CD14-positive monocyte (primary cell): ENCODE measurements around the gene PTPRN2. TPM values are rescaled to one million over a fixed set of nuclear protein-coding genes. Genes with fewer than 3 reads are reported as not detected.

Source experiments
- DNase-seq, 3 donors: peaks; one replicate each; pipeline ENCODE4 v3.0.0-alpha.2; 2011 to 2022
- H2AFZ ChIP-seq: 2 replicates; pipeline ENCODE4 v1.6.0; 2012; ENCODE audit warnings: mild to moderate bottlenecking, low read depth, low read length, inconsistent platforms; ENCODE audit not compliant: insufficient read depth, poor library complexity, severe bottlenecking
- H3K27ac ChIP-seq, 2 donors: 1 replicate in 1 of 2; 2 replicates in 1 of 2; pipeline ENCODE4 v1.5.1; 2012 to 2013; ENCODE audit warnings: low read length in 2 of 2, control low read depth in 1 of 2, inconsistent platforms in 1 of 2, low read depth in 1 of 2, mild to moderate bottlenecking in 1 of 2
- H3K27me3 ChIP-seq, 2 donors: one replicate each; pipeline versions ENCODE4 v1.6.0 to v1.6.1; 2011 to 2013; ENCODE audit warnings: low read length in 2 of 2; ENCODE audit not compliant: control insufficient read depth in 2 of 2, insufficient read depth in 2 of 2
- H3K36me3 ChIP-seq, 2 donors: replicated peaks in 1 of 2; 1 replicate in 1 of 2; 2 replicates in 1 of 2; pipeline versions ENCODE4 v1.5.1 to v1.6.1; 2012 to 2013; ENCODE audit warnings: low read length in 2 of 2, control low read depth in 1 of 2, inconsistent platforms in 1 of 2, mild to moderate bottlenecking in 1 of 2; ENCODE audit not compliant: insufficient read depth in 2 of 2, control insufficient read depth in 1 of 2
- H3K4me1 ChIP-seq, 2 donors: 1 replicate in 1 of 2; 2 replicates in 1 of 2; pipeline versions ENCODE4 v1.5.1 to v1.6.1; 2012 to 2013; ENCODE audit warnings: low read length in 2 of 2, control low read depth in 1 of 2, inconsistent platforms in 1 of 2, mild to moderate bottlenecking in 1 of 2, moderate library complexity in 1 of 2; ENCODE audit not compliant: insufficient read depth in 2 of 2, control insufficient read depth in 1 of 2
- H3K4me2 ChIP-seq: replicated peaks from 2 replicates; pipeline ENCODE3; 2012; ENCODE audit warnings: low read length, moderate library complexity, mild to moderate bottlenecking; ENCODE audit not compliant: poor library complexity, severe bottlenecking; ENCODE audit errors: extremely low read depth
- H3K4me3 ChIP-seq, 3 experiments: fragments of 200-600 bp in 1 of 3; sonication (generic) in 1 of 3; replicated peaks in 1 of 3; 1 replicate in 2 of 3; 2 replicates in 1 of 3; pipeline ENCODE4 v1.5.1; 2011 to 2013; ENCODE audit warnings: low read length in 3 of 3, mild to moderate bottlenecking in 3 of 3, control low read depth in 2 of 3, low read depth in 2 of 3, inconsistent platforms in 1 of 3, moderate library complexity in 1 of 3
- H3K79me2 ChIP-seq: 2 replicates; pipeline ENCODE4 v1.6.0; 2012; ENCODE audit warnings: mild to moderate bottlenecking, control low read depth, inconsistent platforms, low read length, moderate library complexity; ENCODE audit not compliant: insufficient read depth
- H3K9ac ChIP-seq: 2 replicates; pipeline ENCODE4 v1.6.0; 2017; ENCODE audit warnings: low read length, mild to moderate bottlenecking; ENCODE audit not compliant: insufficient read depth, poor library complexity, severe bottlenecking
- H3K9me3 ChIP-seq, 2 donors: replicated peaks in 1 of 2; 1 replicate in 1 of 2; 2 replicates in 1 of 2; pipeline versions ENCODE4 v1.5.1 to v1.6.1; 2012 to 2013; ENCODE audit warnings: low read length in 2 of 2, control low read depth in 1 of 2; ENCODE audit not compliant: control insufficient read depth in 1 of 2, insufficient read depth in 1 of 2
- H4K20me1 ChIP-seq: 2 replicates; pipeline ENCODE4 v1.6.0; 2012; ENCODE audit warnings: mild to moderate bottlenecking, low read length, control low read depth, moderate library complexity; ENCODE audit not compliant: insufficient read depth
- H3K27ac Mint-ChIP-seq, 7 donors: one replicate each; pipeline ENCODE4 v1.8.0; 2020; ENCODE audit warnings: mild to moderate bottlenecking in 7 of 7, mixed read lengths in 7 of 7, moderate library complexity in 6 of 7, inconsistent platforms in 2 of 7
- H3K27me3 Mint-ChIP-seq, 3 donors: one replicate each; pipeline ENCODE4 v1.8.0; 2021 to 2022; ENCODE audit warnings: low read depth in 3 of 3, mild to moderate bottlenecking in 3 of 3, mixed read lengths in 3 of 3, moderate library complexity in 3 of 3, inconsistent platforms in 1 of 3
- H3K36me3 Mint-ChIP-seq, 2 donors: one replicate each; pipeline ENCODE4 v1.8.0; 2020; ENCODE audit warnings: mixed read lengths in 2 of 2, inconsistent platforms in 1 of 2, mild to moderate bottlenecking in 1 of 2
- H3K4me1 Mint-ChIP-seq: one replicate; pipeline ENCODE4 v1.8.0; 2020; ENCODE audit warnings: mild to moderate bottlenecking, mixed read lengths
- H3K4me3 Mint-ChIP-seq, 2 donors: one replicate each; pipeline ENCODE4 v1.8.0; 2020; ENCODE audit warnings: mild to moderate bottlenecking in 2 of 2, mixed read lengths in 2 of 2, moderate library complexity in 1 of 2
- H3K9me3 Mint-ChIP-seq, 7 donors: one replicate each; pipeline ENCODE4 v1.8.0; 2020 to 2022; ENCODE audit warnings: mixed read lengths in 7 of 7, mild to moderate bottlenecking in 6 of 7, moderate library complexity in 6 of 7, inconsistent platforms in 2 of 7
- CTCF ChIP-seq: fragments of 200-600 bp; IDR thresholded peaks from one replicate; pipeline ENCODE4 v1.8.0; 2022; ENCODE audit warnings: antibody characterized with exemption, mild to moderate bottlenecking
- WGBS: methylation state at CpG from one replicate; pipeline ENCODE4 v1.1.5; 2013; ENCODE audit warnings: missing lambda C conversion rate; ENCODE audit not compliant: insufficient coverage; 5-methylcytosine and 5-hydroxymethylcytosine counted together
- intact Hi-C, 2 donors: fragments of 100-400 bp; cut with micrococcal nuclease; formaldehyde crosslinking; loops; one replicate each; pipeline versions ENCODE4 v1.15.0 to v1.15.1; 2023
- polyA plus RNA-seq, 3 donors: library from polyadenylated mRNA; depleted of rRNA in 1 of 3; unstranded in 2 of 3; stranded (reverse) in 1 of 3; fragments of 300-500 nt in 2 of 3; fragments of >200 nt in 1 of 3; fragmentation: Illumina TruSeq in 2 of 3; gene quantifications; 1 replicate in 2 of 3; 2 replicates in 1 of 3; pipeline ENCODE4 v1.2.3, GENCODE V29; 2012 to 2021

The PTPRN2 gene
- polyA plus RNA-seq, 3 donors = 0.25 to 1.4 (median 0.97) TPM

DNA sequence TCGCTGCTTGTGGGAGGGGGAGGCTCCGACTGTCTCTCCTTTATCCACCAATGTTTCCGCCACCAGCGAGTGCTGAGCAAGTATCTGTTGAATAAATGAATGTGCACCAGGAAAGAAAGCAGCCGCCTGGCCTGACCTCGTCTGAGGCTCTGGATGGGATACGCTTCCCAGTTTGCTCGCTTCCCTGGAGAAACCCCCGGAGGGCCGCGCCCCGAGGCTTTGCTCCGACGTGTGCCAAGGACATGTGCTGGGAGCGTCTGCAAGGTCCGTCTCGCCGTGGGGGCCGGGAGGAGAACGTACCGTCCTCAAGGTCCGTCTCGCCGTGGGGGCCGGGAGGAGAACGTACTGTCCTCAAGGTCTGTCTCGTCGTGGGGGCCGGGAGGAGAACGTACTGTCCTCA lies 714.4 kb downstream of the PTPRN2 start:
- Histone ChIP-seq H3K79me2 (no peaks in the 10 kb centered on the region), H3K27ac (no peak overlapping the region), H3K36me3 (no peaks in the 10 kb centered on the region), H3K9me3 (peaks cover 5 to 16% of the 10 kb centered on the region in 2 donors), H4K20me1 (no peaks in the 10 kb centered on the region), H3K4me3 (no peak overlapping the region), H3K4me1 (peaks cover 11 to 13% of the 10 kb centered on the region in 2 donors), H3K4me2 (no peak overlapping the region), H3K27me3 (no peaks in the 10 kb centered on the region), H3K9ac (no peak overlapping the region), H2AFZ (no peak overlapping the region)
- intact Hi-C loops = loop anchor here (10.0 kb wide), 2 partner anchors 48 to 108 kb away; no protein-coding TSS in a partner anchor
- H3K36me3 Mint-ChIP-seq = no peaks in the 10 kb centered on the region
- no peak overlapping the region for H3K4me3 Mint-ChIP-seq
- WGBS = 96% methylated on average over 11 of the region's 30 CpGs
- peaks cover 18% of the 10 kb centered on the region for H3K4me1 Mint-ChIP-seq
- peaks cover 3 to 13% (median 10%) of the 10 kb centered on the region in 7 donors for H3K9me3 Mint-ChIP-seq
- peaks cover 11 to 23% (median 13%) of the 10 kb centered on the region in 3 donors for H3K27me3 Mint-ChIP-seq
- H3K27ac Mint-ChIP-seq = peak overlapping the region in 1 of 7 donors; percentile 42
- TF ChIP-seq CTCF = no peak
- no peak for DNase-seq

GRCh38 chr7:157872447-157872846 lies 715.2 kb downstream of the PTPRN2 start:
- intact Hi-C loops = loop anchor here (10.0 kb wide), 2 partner anchors 48 to 108 kb away; no protein-coding TSS in a partner anchor
- Histone ChIP-seq H2AFZ (no peak overlapping the region), H3K27ac (no peak overlapping the region), H3K9me3 (peaks cover 13 to 23% of the 10 kb centered on the region in 2 donors), H3K4me2 (no peak overlapping the region), H4K20me1 (no peaks in the 10 kb centered on the region), H3K36me3 (no peaks in the 10 kb centered on the region), H3K4me1 (peaks cover 11 to 13% of the 10 kb centered on the region in 2 donors), H3K79me2 (no peaks in the 10 kb centered on the region), H3K27me3 (no peaks in the 10 kb centered on the region), H3K4me3 (no peak overlapping the region), H3K9ac (no peak overlapping the region)
- WGBS = 93% methylated on average over 6 of the region's 12 CpGs
- Mint-ChIP-seq H3K9me3 (peaks cover 6 to 19% (median 16%) of the 10 kb centered on the region in 7 donors), H3K27me3 (peaks cover 11 to 23% (median 13%) of the 10 kb centered on the region in 3 donors), H3K4me1 (peaks cover 18% of the 10 kb centered on the region), H3K36me3 (no peaks in the 10 kb centered on the region), H3K27ac (no peak overlapping the region), H3K4me3 (no peak overlapping the region)
- no peak for TF ChIP-seq CTCF
- no peak for DNase-seq
